ENCODE measurements around the gene GANC. TPM values are rescaled to one million over a fixed set of nuclear protein-coding genes. Genes with fewer than 3 reads are reported as not detected.

GANC gene
- total RNA-seq, 1 experiment from 2014 or later: 24.0 TPM

GRCh38 chr15:42282926-42283325, 9.9 kb downstream of the GANC start:
- H3K27ac Mint-ChIP-seq (ENCODE audit: low read depth, unreplicated experiment): no peak overlapping the region
- intact Hi-C loops (cut with micrococcal nuclease): no loop called here
- no peak overlapping the region for H3K4me3 Mint-ChIP-seq (ENCODE audit: unreplicated experiment)
- H3K36me3 Mint-ChIP-seq (ENCODE audit: insufficient read depth, unreplicated experiment): peaks cover 37% of the 10 kb centered on the region
- BruUV-seq (replicated peaks): no TSS peak
- CTCF ChIA-PET: no interaction called here
- no peak for TF ChIP-seq CTCF (IDR thresholded peaks at IDR 0.05; ENCODE audit: unreplicated experiment)
- POLR2A ChIA-PET: interaction anchor here (0.5 to 3.9 kb wide), 3 partner anchors 9 to 75 kb away, joined by 3 to 39 read pairs (median 4); partner anchors contain the start of genes GANC, TMEM87A and VPS39
- H3K27me3 Mint-ChIP-seq (ENCODE audit: insufficient read depth, unreplicated experiment): no peaks in the 10 kb centered on the region
- H3K9me3 Mint-ChIP-seq (ENCODE audit: unreplicated experiment): no peaks in the 10 kb centered on the region
- DNase-seq (ENCODE audit: unreplicated experiment): no peak
- H3K4me1 Mint-ChIP-seq (ENCODE audit: insufficient read depth, unreplicated experiment): peaks cover 11% of the 10 kb centered on the region

- Mint-ChIP-seq H3K9me3 (ENCODE audit: unreplicated experiment) (no peaks in the 10 kb centered on the region), H3K4me1 (ENCODE audit: insufficient read depth, unreplicated experiment) (peaks cover 11% of the 10 kb centered on the region), H3K27ac (ENCODE audit: low read depth, unreplicated experiment) (no peak overlapping the region), H3K4me3 (ENCODE audit: unreplicated experiment) (no peak overlapping the region), H3K27me3 (ENCODE audit: insufficient read depth, unreplicated experiment) (no peaks in the 10 kb centered on the region), H3K36me3 (ENCODE audit: insufficient read depth, unreplicated experiment) (peaks cover 31% of the 10 kb centered on the region)
- intact Hi-C loops (cut with micrococcal nuclease): no loop called here
- ChIA-PET CTCF (interaction anchor here (0.7 kb wide), 1 partner anchor 193 kb away, joined by 3 read pairs; no protein-coding TSS in a partner anchor), POLR2A (interaction anchor here (0.5 to 3.9 kb wide), 5 partner anchors 9 to 358 kb away, joined by 3 to 39 read pairs (median 3); partner anchors contain the start of genes GANC, TMEM87A and VPS39)
- BruUV-seq (replicated peaks): no TSS peak
- DNase-seq (ENCODE audit: unreplicated experiment): no peak
- TF ChIP-seq CTCF (IDR thresholded peaks at IDR 0.05; ENCODE audit: unreplicated experiment): no peak
Measured at GRCh38 chr15:42283671-42284070, 10.7 kb downstream of the GANC start.

DNA sequence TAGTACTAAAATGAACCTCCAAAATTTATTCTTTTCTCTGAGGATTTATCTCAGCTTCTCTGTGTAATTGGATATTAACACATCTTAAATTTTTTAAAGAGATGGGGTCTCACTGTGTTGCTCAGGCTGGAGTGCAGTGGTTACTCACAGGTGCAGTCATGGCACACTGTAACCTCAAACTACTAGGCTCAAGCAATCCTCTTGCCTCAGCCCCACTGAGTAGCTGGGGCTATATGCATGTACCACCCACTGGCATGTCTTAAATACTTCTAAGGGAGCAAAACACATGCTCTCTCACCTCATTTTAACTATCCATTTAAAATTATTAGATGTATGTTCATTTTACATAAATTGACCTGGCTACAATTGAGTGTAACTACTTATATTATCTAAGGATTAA, 11.6 kb downstream of the GANC start:
- Mint-ChIP-seq H3K4me3 (ENCODE audit: unreplicated experiment) (no peak overlapping the region), H3K27me3 (ENCODE audit: insufficient read depth, unreplicated experiment) (no peaks in the 10 kb centered on the region), H3K36me3 (ENCODE audit: insufficient read depth, unreplicated experiment) (peaks cover 28% of the 10 kb centered on the region), H3K9me3 (ENCODE audit: unreplicated experiment) (no peaks in the 10 kb centered on the region), H3K27ac (ENCODE audit: low read depth, unreplicated experiment) (no peak overlapping the region), H3K4me1 (ENCODE audit: insufficient read depth, unreplicated experiment) (peaks cover 11% of the 10 kb centered on the region)
- ChIA-PET CTCF (interaction anchor here (0.5 to 1.0 kb wide), 3 partner anchors 9 to 193 kb away, joined by 3 read pairs; no protein-coding TSS in a partner anchor), POLR2A (interaction anchor here (1.7 to 3.9 kb wide), 2 partner anchors 8 to 10 kb away, joined by 4 to 39 read pairs; partner anchors contain the start of genes GANC and TMEM87A)
- BruUV-seq (replicated peaks): no TSS peak
- intact Hi-C loops (cut with micrococcal nuclease): no loop called here
- no peak for TF ChIP-seq CTCF (IDR thresholded peaks at IDR 0.05; ENCODE audit: unreplicated experiment)
- no peak for DNase-seq (ENCODE audit: unreplicated experiment)

DNA sequence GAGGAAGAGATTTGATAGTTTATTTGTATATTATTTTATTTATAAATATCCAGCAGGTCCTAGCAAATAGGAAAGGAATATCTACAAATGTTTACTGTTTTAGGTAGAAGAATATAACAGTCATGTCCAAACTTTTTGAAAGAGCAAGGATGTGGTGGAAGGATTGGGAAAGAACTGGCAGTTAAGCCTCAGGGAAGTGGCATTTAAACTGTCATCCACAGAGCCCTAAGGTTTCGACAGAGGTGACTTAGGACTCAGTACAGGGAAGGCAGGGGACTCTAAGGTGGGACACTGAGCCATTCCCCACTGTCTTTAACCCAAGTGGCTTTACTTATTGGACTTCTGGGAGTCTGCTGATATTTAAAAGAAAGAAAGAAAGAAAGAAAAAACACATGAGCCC, 12.0 kb downstream of the GANC start:
- Mint-ChIP-seq H3K4me3 (ENCODE audit: unreplicated experiment) (no peak overlapping the region), H3K4me1 (ENCODE audit: insufficient read depth, unreplicated experiment) (peaks cover 11% of the 10 kb centered on the region), H3K9me3 (ENCODE audit: unreplicated experiment) (no peaks in the 10 kb centered on the region), H3K27ac (ENCODE audit: low read depth, unreplicated experiment) (no peak overlapping the region), H3K36me3 (ENCODE audit: insufficient read depth, unreplicated experiment) (peaks cover 27% of the 10 kb centered on the region), H3K27me3 (ENCODE audit: insufficient read depth, unreplicated experiment) (no peaks in the 10 kb centered on the region)
- POLR2A ChIA-PET: interaction anchor here (3.9 kb wide), 1 partner anchor 11 kb away, joined by 39 read pairs; the partner anchor contains the start of genes GANC and TMEM87A
- CTCF ChIA-PET: interaction anchor here (0.5 to 1.0 kb wide), 2 partner anchors 9 to 45 kb away, joined by 3 read pairs; no protein-coding TSS in a partner anchor
- BruUV-seq (replicated peaks): no TSS peak
- intact Hi-C loops (cut with micrococcal nuclease): no loop called here
- no peak for DNase-seq (ENCODE audit: unreplicated experiment)
- no peak for TF ChIP-seq CTCF (IDR thresholded peaks at IDR 0.05; ENCODE audit: unreplicated experiment)

All from MCF 10A (cell line).